ENCODE data around the gene RABEP1. TPM values are rescaled to one million over a fixed set of nuclear protein-coding genes. Genes with fewer than 3 reads are reported as not detected.

Gene RABEP1
- total and polyA plus RNA-seq, 12 donors = 19.5 to 69.1 (median 56.8) TPM

- Histone ChIP-seq H3K4me1 (no peaks in the 10 kb centered on the region), H3K27ac (no peak overlapping the region), H3K36me3 (no peaks in the 10 kb centered on the region), H3K4me3 (no peak overlapping the region), H3K9me3 (no peaks in the 10 kb centered on the region), H3K27me3 (no peaks in the 10 kb centered on the region)
- TF ChIP-seq CTCF (IDR thresholded peaks at IDR 0.05) = no peak
- intact Hi-C loops (cut with DNase I) = no loop called here
- DNase-seq = no peak
- 75 to 82% methylated on average over 2 of the region's 2 CpGs for WGBS, 2 donors
- no peak for ATAC-seq
These were observed 19.6 kb upstream of the RABEP1 start for GRCh38 chr17:5262416-5262991.

GRCh38 chr17:5263441-5263840 is 18.6 kb upstream of the RABEP1 start:
- intact Hi-C loops (cut with DNase I) = no loop called here
- TF ChIP-seq CTCF (IDR thresholded peaks at IDR 0.05) = no peak
- Histone ChIP-seq H3K36me3 (no peaks in the 10 kb centered on the region), H3K27ac (no peak overlapping the region), H3K4me3 (no peak overlapping the region), H3K4me1 (no peaks in the 10 kb centered on the region), H3K9me3 (peaks cover 0 to 5% (median 0%) of the 10 kb centered on the region in 11 donors), H3K27me3 (no peaks in the 10 kb centered on the region)
- 92 to 94% methylated on average over 6 of the region's 6 CpGs for WGBS, 2 donors
- no peak for ATAC-seq
- no peak for DNase-seq

DNA sequence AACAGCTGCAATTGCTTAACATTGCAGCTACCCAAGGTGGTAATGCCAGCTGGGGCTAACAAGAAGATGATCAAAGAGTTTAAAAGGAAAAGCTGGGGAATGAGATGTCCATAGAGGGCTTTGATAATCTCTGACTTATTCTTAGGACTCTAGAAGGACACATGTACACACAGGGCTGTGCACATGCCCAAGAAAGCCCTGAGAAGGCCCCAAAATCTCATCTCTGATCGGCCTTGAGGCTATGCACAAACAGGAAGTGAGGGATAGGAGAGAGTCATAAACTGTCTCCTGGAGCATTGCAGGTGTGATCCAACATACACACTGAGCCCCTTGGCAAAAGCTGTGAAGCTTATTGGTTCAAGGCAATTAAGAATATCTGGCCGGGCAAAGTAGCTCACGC is 17.2 kb upstream of the RABEP1 start:
- Histone ChIP-seq H3K27me3 (no peaks in the 10 kb centered on the region), H3K36me3 (no peaks in the 10 kb centered on the region), H3K4me1 (no peaks in the 10 kb centered on the region), H3K4me3 (no peak overlapping the region), H3K27ac (no peak overlapping the region), H3K9me3 (peaks cover 0 to 5% (median 0%) of the 10 kb centered on the region in 11 donors)
- ATAC-seq (no peak), DNase-seq (no peak)
- TF ChIP-seq CTCF (IDR thresholded peaks at IDR 0.05) = no peak
- 74 to 82% methylated on average over 3 of the region's 3 CpGs for WGBS, 2 donors
- intact Hi-C loops (cut with DNase I) = no loop called here

- no peaks in the 10 kb centered on the region for H3K4me1 ChIP-seq
- H3K9me3 ChIP-seq = peaks cover 0 to 5% (median 0%) of the 10 kb centered on the region in 11 donors
- no peak for TF ChIP-seq CTCF (IDR thresholded peaks at IDR 0.05)
- H3K4me3 ChIP-seq = no peak overlapping the region
- intact Hi-C loops (cut with DNase I) = no loop called here
- H3K27me3 ChIP-seq = no peaks in the 10 kb centered on the region
- DNase-seq (no peak), ATAC-seq (no peak)
- H3K36me3 ChIP-seq = no peaks in the 10 kb centered on the region
- H3K27ac ChIP-seq = no peak overlapping the region
- WGBS, 2 donors = 79 to 85% methylated on average over 4 of the region's 4 CpGs
These were observed 12.7 kb upstream of the RABEP1 start for GRCh38 chr17:5269241-5269960.

All from heart right ventricle (tissue), 16 donors.